IPS-18c (cell line): Measurements from ENCODE around the gene PTPRN.
"Not testable (repeated sequence)": the region's sequence is repeated elsewhere in the genome, so short reads cannot be mapped to it uniquely, and the experiment has no call there.

Source experiments
- H3K4me3 ChIP-seq: 2 replicates; pipeline ENCODE4 v1.7.0; 2013; ENCODE audit warnings: low read depth, mild to moderate bottlenecking, low read length, moderate library complexity; ENCODE audit not compliant: insufficient read depth
- H3K9me3 ChIP-seq: one replicate; pipeline ENCODE4 v1.6.1; 2013; ENCODE audit warnings: mild to moderate bottlenecking, low read length, moderate library complexity; ENCODE audit not compliant: control insufficient read depth, insufficient read depth

The PTPRN gene

GRCh38 chr2:219314804-219315468 is 5.7 kb upstream of the PTPRN start:
- no peaks in the 10 kb centered on the region for H3K9me3 ChIP-seq
- no peak overlapping the region for H3K4me3 ChIP-seq

GRCh38 chr2:219312683-219313263 is 3.6 kb upstream of the PTPRN start:
- H3K4me3 ChIP-seq, H3K9me3 ChIP-seq: not testable (repeated sequence)

- peak overlapping the region; percentile 73 for H3K4me3 ChIP-seq
- no peaks in the 10 kb centered on the region for H3K9me3 ChIP-seq
Measured at GRCh38 chr2:219308142-219309101, 779 bp downstream of the PTPRN start.

GRCh38 chr2:219306047-219306446 is 3.2 kb downstream of the PTPRN start:
- Histone ChIP-seq H3K9me3 (no peaks in the 10 kb centered on the region), H3K4me3 (no peak overlapping the region)

- H3K9me3 ChIP-seq = no peaks in the 10 kb centered on the region
- H3K4me3 ChIP-seq = no peak overlapping the region
Measured at GRCh38 chr2:219304223-219304622, 5.0 kb downstream of the PTPRN start.

GRCh38 chr2:219302412-219302968 is 6.7 kb downstream of the PTPRN start:
- no peaks in the 10 kb centered on the region for H3K9me3 ChIP-seq

GRCh38 chr2:219300022-219300421 is 9.2 kb downstream of the PTPRN start:
- Histone ChIP-seq H3K9me3 (no peaks in the 10 kb centered on the region), H3K4me3 (no peak overlapping the region)

More at GRCh38 chr2:219302412-219302968, 6.7 kb downstream of the PTPRN start:
- H3K4me3 ChIP-seq = no peak overlapping the region

GRCh38 chr2:219299372-219299760 is 9.8 kb downstream of the PTPRN start:
- Histone ChIP-seq H3K4me3 (no peak overlapping the region), H3K9me3 (no peaks in the 10 kb centered on the region)

- Histone ChIP-seq H3K9me3 (peaks cover under 1% of the 10 kb centered on the region), H3K4me3 (no peak overlapping the region)
Measured at GRCh38 chr2:219298759-219299371, 10.3 kb downstream of the PTPRN start.

- H3K4me3 ChIP-seq = no peak overlapping the region
- peaks cover 3% of the 10 kb centered on the region for H3K9me3 ChIP-seq
Measured at GRCh38 chr2:219297766-219298456, 11.3 kb downstream of the PTPRN start.

- Histone ChIP-seq H3K9me3 (peaks cover 3% of the 10 kb centered on the region), H3K4me3 (no peak overlapping the region)
Measured at GRCh38 chr2:219296631-219297391, 12.4 kb downstream of the PTPRN start.

- H3K9me3 ChIP-seq = peaks cover 3% of the 10 kb centered on the region
- no peak overlapping the region for H3K4me3 ChIP-seq
Measured at GRCh38 chr2:219296142-219296541, 13.1 kb downstream of the PTPRN start.

- Histone ChIP-seq H3K4me3 (peak overlapping the region; percentile 82), H3K9me3 (peaks cover 3% of the 10 kb centered on the region)
Measured at GRCh38 chr2:219294356-219295351, 14.5 kb downstream of the PTPRN start.

- H3K4me3 ChIP-seq = no peak overlapping the region; the same call in 1 of the 2 replicates
- H3K9me3 ChIP-seq = peaks cover 3% of the 10 kb centered on the region
Measured at GRCh38 chr2:219293736-219294231, 15.4 kb downstream of the PTPRN start.

- no peak overlapping the region for H3K4me3 ChIP-seq
- H3K9me3 ChIP-seq = peaks cover 3% of the 10 kb centered on the region
Measured at GRCh38 chr2:219292616-219293015, 16.6 kb downstream of the PTPRN start.
